WTC11 (cell line): ENCODE results near the gene COMMD4.

Experiments
- CTCF ChIP-seq: fragments of 200-600 bp; IDR thresholded peaks from 2 replicates; pipeline ENCODE4 v1.8.0; 2022; ENCODE audit warnings: antibody characterized with exemption
- ETV6 ChIP-seq: sonication (generic); formaldehyde crosslinking; IDR thresholded peaks from 2 replicates; pipeline ENCODE4 v1.8.1; 2022; ENCODE audit warnings: mild to moderate bottlenecking, missing genetic modification reagents
- FOXP4 ChIP-seq: sonication (generic); formaldehyde crosslinking; IDR thresholded peaks from 2 replicates; pipeline ENCODE4 v1.8.0; 2022; ENCODE audit warnings: mild to moderate bottlenecking, missing genetic modification reagents
- IRF1 ChIP-seq: sonication (generic); formaldehyde crosslinking; IDR thresholded peaks from 2 replicates; pipeline ENCODE4 v1.8.0; 2023; ENCODE audit warnings: missing genetic modification reagents
- JUN ChIP-seq: sonication (generic); formaldehyde crosslinking; IDR thresholded peaks from 2 replicates; pipeline ENCODE4 v1.8.0; 2023; ENCODE audit warnings: mild to moderate bottlenecking, missing genetic modification reagents
- NR3C1 ChIP-seq: sonication (generic); formaldehyde crosslinking; conservative IDR thresholded peaks from 2 replicates; pipeline ENCODE4 v1.8.1; 2023; ENCODE audit warnings: low read depth, mild to moderate bottlenecking, missing genetic modification reagents
- SP1 ChIP-seq: sonication (generic); formaldehyde crosslinking; conservative IDR thresholded peaks from 2 replicates; pipeline ENCODE4 v1.8.1; 2022; ENCODE audit warnings: missing genetic modification reagents
- TP53 ChIP-seq: sonication (generic); formaldehyde crosslinking; IDR thresholded peaks from 2 replicates; pipeline ENCODE4 v1.8.1; 2023; ENCODE audit warnings: mild to moderate bottlenecking, missing genetic modification reagents
- USF2 ChIP-seq: sonication (generic); formaldehyde crosslinking; IDR thresholded peaks from 2 replicates; pipeline ENCODE4 v1.8.1; 2023; ENCODE audit warnings: mild to moderate bottlenecking, missing genetic modification reagents, moderate library complexity
- ZNF281 ChIP-seq: sonication (generic); formaldehyde crosslinking; IDR thresholded peaks from 2 replicates; pipeline ENCODE4 v1.8.0; 2023; ENCODE audit warnings: mild to moderate bottlenecking, missing genetic modification reagents
- TF ChIP-seq, protein P1 (sequence below): sonication (generic); formaldehyde crosslinking; IDR thresholded peaks from 2 replicates; pipeline ENCODE4 v1.8.0; 2022; ENCODE audit warnings: mild to moderate bottlenecking, missing genetic modification reagents
- TF ChIP-seq, protein P2 (sequence below): sonication (generic); formaldehyde crosslinking; conservative IDR thresholded peaks from 2 replicates; pipeline ENCODE4 v1.8.1; 2022; ENCODE audit warnings: mild to moderate bottlenecking, missing genetic modification reagents
- TF ChIP-seq, protein P3 (sequence below): sonication (generic); formaldehyde crosslinking; IDR thresholded peaks from 2 replicates; pipeline ENCODE4 v1.8.1; 2022; ENCODE audit warnings: low read depth, missing genetic modification reagents, borderline replicate concordance

DNA sequence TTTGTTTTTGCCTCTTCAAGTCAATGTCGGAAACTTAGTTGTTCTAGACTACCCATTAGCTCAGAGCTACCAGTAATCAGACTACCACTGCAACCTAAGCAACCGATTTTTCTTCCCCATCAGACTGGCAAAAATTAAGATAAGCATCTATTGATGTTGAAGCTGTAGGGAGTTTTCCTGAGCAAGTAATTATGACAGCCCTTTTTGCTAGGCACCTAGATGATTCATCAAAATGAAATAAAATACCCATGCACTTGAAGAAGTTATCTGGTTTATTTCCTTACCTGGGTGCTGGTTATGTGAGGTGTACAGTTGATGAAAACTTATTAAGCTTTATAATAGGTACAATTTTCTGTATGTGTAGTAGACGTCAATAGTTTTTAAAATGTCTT lies 554 bp upstream of the COMMD4 start:
- TF ChIP-seq CTCF (no peak), USF2 (CRISPR knock-in tag) (no peak), FOXP4 (CRISPR knock-in tag) (no peak), ETV6 (CRISPR knock-in tag) (no peak), SP1 (CRISPR knock-in tag) (no peak), JUN (no peak), NR3C1 (CRISPR knock-in tag) (no peak), ZNF281 (CRISPR knock-in tag) (no peak), TP53 (no peak), IRF1 (CRISPR knock-in tag) (no peak)
- TF ChIP-seq, protein P1, sequence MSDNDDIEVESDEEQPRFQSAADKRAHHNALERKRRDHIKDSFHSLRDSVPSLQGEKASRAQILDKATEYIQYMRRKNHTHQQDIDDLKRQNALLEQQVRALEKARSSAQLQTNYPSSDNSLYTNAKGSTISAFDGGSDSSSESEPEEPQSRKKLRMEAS, result no peak
- TF ChIP-seq, protein P2, sequence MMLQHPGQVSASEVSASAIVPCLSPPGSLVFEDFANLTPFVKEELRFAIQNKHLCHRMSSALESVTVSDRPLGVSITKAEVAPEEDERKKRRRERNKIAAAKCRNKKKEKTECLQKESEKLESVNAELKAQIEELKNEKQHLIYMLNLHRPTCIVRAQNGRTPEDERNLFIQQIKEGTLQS (CRISPR knock-in tag), result no peak
- TF ChIP-seq, protein P3, sequence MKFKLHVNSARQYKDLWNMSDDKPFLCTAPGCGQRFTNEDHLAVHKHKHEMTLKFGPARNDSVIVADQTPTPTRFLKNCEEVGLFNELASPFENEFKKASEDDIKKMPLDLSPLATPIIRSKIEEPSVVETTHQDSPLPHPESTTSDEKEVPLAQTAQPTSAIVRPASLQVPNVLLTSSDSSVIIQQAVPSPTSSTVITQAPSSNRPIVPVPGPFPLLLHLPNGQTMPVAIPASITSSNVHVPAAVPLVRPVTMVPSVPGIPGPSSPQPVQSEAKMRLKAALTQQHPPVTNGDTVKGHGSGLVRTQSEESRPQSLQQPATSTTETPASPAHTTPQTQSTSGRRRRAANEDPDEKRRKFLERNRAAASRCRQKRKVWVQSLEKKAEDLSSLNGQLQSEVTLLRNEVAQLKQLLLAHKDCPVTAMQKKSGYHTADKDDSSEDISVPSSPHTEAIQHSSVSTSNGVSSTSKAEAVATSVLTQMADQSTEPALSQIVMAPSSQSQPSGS (CRISPR knock-in tag), result no peak
